Left lobe of liver (tissue), 2 donors: ENCODE data around the gene MEF2C. TPM values are rescaled to one million over a fixed set of nuclear protein-coding genes. Genes with fewer than 3 reads are reported as not detected.
A peak's percentile ranks its signal among the peaks of the same experiment; 100 is the strongest.

Experiments used
- ATAC-seq: fragments of 200-7000 bp; cut with Tn5 transposase; one replicate; pipeline ENCODE4 v1.9.1; 2020; ENCODE audit warnings: mild to moderate bottlenecking, moderate library complexity
- DNase-seq: peaks from one replicate; pipeline ENCODE4 v3.0.0-alpha.2; 2020; ENCODE audit warnings: low spot score
- total RNA-seq: library from RNA; stranded (reverse); gene quantifications from one replicate; pipeline ENCODE4 v1.2.1, GENCODE V29; 2021
- donor health status: DM: no; HTN: no; CAD: no; lungs with moderate emphysema.
- donor health status: DM: no; HTN: yes; CAD: no.

Gene MEF2C
- total RNA-seq, 1 donor from 2014 or later: 5.1 TPM

GRCh38 chr5:88889189-88890069 lies 6.4 kb upstream of the MEF2C start:
- DNase-seq (no peak), ATAC-seq (peak; percentile 73)

DNA sequence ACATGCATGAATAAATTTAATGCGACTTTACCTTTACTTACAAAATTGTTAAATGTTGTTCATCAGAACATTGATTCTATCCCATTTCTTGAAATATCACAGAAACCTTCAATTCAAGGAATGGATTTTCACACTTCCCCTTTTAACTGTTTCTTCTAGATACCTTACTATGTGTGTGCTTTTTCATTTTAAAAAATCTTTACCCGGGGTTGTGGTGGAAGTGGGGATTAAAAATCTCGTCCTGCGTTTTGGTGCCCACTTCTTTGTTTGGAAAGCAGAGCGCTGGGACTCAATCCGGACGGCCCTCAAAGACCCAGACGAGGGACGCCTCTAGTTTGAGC lies 5.8 kb upstream of the MEF2C start:
- no peak for ATAC-seq
- DNase-seq: no peak

GRCh38 chr5:88888291-88888690 lies 5.3 kb upstream of the MEF2C start:
- no peak for DNase-seq
- no peak for ATAC-seq

- DNase-seq: no peak
- ATAC-seq: no peak
Observed at GRCh38 chr5:88887342-88887741, 4.4 kb upstream of the MEF2C start.

- no peak for DNase-seq
- no peak for ATAC-seq
Observed at GRCh38 chr5:88886746-88887341, 3.9 kb upstream of the MEF2C start.

GRCh38 chr5:88886252-88886651 lies 3.3 kb upstream of the MEF2C start:
- ATAC-seq: no peak
- DNase-seq: no peak

GRCh38 chr5:88885002-88885401 lies 2.0 kb upstream of the MEF2C start:
- DNase-seq (no peak), ATAC-seq (no peak)

GRCh38 chr5:88884608-88884877 lies 1.6 kb upstream of the MEF2C start:
- DNase-seq: no peak
- no peak for ATAC-seq

DNA sequence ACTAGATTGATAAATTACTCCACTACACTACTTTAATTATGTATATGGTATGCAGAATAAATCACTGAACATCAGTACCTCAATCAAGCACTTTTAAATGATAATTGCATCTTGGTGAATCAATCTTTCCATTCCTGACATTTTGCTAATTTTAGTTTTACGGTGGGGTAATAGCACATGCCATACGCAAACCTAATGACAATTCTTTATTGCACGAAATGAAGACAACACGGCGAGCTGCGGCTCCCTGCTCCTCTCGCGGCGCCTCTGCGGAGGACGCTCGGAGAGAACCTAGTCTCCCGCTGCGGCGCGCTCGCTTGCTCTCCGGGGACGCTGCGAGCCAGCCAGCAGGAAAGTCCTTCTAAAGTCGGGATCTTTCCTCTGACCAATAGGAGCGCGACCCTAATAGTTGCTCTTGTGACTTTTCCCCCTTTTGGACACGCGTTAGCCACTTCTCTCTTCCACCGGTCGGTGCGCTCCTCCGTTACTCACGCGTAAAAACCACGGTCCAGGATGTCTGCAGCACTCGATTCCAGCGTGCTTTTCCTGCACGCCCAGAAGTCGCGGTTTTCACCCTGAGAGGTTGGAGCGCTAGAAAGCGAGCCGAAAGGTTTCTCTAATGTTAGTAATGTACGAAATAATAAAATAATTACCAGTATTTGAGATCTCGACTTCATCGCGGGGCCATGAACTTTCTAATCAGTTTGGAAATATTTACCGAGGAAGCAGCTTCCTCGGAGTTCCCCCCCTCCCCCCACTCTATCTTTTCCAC lies 1.0 kb upstream of the MEF2C start:
- DNase-seq (peak; percentile 52), ATAC-seq (peak; percentile 63)

GRCh38 chr5:88882276-88883038 lies 527 bp downstream of the MEF2C start:
- DNase-seq (no peak), ATAC-seq (no peak)

DNA sequence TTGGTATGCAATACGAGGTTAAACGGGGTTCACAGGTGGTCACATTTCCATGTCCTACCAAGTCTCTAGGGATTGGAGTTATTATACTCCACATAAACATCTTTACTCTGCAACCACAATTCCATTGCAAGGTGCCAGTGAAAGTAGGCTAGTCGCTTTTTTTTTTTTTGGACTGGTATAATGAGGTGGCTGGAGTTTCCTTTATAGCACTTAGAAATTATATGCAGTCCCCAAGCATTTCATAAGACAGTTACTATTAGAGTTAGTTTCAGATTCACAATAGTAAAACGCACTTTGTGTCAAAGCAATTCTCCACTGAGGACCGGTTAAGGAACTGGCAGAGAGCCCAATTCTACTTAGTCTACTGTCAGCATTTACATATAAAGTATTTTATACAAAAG lies 1.4 kb downstream of the MEF2C start:
- DNase-seq: no peak
- ATAC-seq: no peak

DNA sequence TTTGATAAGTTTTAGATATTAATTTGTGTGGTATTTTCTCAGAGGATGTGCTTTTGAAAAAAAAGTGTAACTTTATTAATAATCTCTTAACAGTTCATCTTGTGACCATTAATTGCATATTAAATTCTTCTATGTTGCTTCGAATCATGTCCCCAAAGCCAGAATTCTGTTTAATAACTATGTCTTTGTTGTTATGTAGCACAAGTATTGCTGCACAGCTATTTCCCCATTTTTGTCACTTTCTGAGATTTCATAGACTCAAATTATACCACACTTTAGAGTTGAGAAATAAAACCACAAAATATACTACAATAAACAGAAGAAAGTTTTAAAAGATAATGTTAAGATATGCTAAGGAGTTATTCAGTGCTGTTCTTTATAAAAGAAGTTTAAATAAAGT lies 2.8 kb downstream of the MEF2C start:
- ATAC-seq: no peak
- no peak for DNase-seq

DNA sequence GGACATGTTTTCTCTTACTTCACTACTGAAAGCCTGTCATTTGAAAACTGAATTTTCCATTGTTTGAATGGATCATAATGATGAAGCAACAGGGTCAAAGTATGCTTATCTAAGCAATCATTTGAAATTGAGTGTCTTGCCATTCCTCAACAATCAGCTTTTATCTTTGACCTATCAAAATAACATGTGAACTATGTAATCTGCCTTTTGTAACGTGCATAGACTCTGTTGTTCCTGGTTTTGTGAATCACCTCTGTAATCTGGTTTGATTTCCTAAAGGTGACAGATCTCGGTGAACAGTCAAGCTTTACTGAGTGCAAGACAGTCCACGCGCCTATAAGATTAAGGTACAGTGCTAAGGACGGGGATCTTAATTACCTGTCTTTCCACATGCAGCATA lies 3.3 kb downstream of the MEF2C start:
- ATAC-seq (no peak), DNase-seq (no peak)

DNA sequence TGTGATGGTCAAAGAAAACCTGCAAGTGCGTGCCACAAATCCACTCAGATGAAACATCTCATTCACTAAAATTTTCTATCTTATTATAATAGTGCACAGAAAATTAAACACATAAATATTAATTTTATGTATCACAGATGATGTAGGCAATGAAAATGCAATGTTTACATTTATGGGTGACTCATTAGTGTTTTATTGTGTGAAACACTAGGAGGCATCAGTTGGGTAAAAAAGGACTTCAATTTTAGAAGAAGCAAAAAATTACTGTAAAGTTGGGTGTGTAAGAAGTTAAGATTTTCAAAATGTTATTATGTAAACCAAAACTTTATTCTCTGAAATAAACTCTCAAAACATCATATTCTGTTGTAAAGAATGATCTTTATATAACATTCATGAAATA lies 4.0 kb downstream of the MEF2C start:
- no peak for DNase-seq
- no peak for ATAC-seq

GRCh38 chr5:88877826-88878225 lies 5.2 kb downstream of the MEF2C start:
- DNase-seq: no peak
- ATAC-seq: no peak

GRCh38 chr5:88876714-88877113 lies 6.3 kb downstream of the MEF2C start:
- DNase-seq (no peak), ATAC-seq (no peak)

GRCh38 chr5:88875341-88876234 lies 7.4 kb downstream of the MEF2C start:
- DNase-seq (no peak), ATAC-seq (peak; percentile 24)

DNA sequence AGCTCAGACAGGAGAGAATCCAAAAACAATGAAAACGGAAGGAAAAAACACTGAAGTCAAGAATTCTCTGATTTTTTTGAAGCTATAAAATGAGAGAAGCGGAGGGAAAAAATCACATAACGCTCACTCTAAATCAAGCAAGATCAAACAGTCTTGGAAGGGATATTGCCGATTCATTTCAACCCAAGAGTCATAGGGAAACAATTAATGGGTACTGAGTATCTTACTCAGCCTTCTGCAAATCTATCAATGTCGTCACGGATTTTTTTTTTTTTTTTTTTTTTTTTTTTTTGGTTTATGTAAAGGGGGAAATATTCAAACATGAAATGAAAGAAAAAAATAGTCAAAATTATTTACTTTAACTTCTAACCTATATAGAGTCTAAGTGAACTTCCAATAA lies 9.5 kb downstream of the MEF2C start:
- DNase-seq (no peak), ATAC-seq (no peak)

GRCh38 chr5:88872971-88873370 lies 10.0 kb downstream of the MEF2C start:
- DNase-seq (no peak), ATAC-seq (no peak)

- DNase-seq (no peak), ATAC-seq (no peak)
Observed at GRCh38 chr5:88870285-88870684, 12.7 kb downstream of the MEF2C start.
